GM18951 (cell line): ENCODE results near the gene ZNF654.
"Not testable (repeated sequence)": the region's sequence is repeated elsewhere in the genome, so short reads cannot be mapped to it uniquely, and the experiment has no call there.

ENCODE experiments used
- POLR2A ChIP-seq: IDR thresholded peaks from 4 replicates; pipeline ENCODE4 v1.6.1; 2011; ENCODE audit warnings: mild to moderate bottlenecking; ENCODE audit not compliant: insufficient read length, insufficient read depth; ENCODE audit errors: extremely low read depth
- in situ Hi-C: fragments of 300-500 bp; cut with MboI; formaldehyde crosslinking; loops from one replicate; pipeline ENCODE4 v1.12.0; 2022; ENCODE audit warnings: low sequenced_read_pairs, mixed read lengths, inconsistent platforms; ENCODE audit not compliant: unreplicated experiment

ZNF654 gene

DNA sequence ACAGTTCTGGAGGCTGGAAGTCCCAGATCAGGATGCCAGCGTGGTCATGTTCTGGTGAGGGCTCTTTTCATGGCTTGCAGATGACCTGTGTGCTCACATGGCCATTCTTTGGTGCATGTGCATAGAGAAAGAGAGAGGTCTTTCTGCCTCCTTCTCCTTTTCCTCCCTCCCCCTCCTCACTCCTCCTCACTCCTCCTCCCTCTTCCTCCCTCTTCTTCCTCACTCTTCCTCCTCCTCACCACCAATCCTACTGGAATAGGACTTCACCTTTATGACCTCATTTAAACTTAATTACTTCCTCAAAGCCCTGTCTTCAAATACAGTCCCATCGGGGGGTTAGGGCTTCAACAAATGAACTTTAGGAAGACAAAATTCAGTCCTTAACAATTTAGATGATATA is 23.8 kb downstream of the ZNF654 start:
- no peak for TF ChIP-seq POLR2A
- in situ Hi-C loops = no loop called here

DNA sequence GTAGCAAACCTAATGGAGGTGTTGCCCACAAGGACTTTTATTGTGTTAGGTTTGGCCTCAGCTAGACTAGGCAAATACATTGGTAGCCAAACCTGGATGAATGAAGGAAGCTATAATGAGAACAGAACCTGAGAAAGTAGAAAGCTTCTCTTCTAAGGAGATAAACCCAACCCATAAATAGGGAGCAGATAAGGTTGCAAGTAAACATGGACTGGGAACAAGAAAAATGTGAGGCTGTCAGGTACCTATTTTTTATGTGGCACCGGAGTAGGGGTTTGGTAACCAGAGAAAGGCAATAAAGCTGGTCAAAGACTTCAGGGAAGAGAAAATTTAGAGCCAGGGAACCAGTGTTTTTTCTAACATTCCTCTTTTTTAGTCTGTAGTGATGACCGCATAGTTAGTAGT is 25.0 kb downstream of the ZNF654 start:
- no peak for TF ChIP-seq POLR2A
- in situ Hi-C loops = no loop called here

DNA sequence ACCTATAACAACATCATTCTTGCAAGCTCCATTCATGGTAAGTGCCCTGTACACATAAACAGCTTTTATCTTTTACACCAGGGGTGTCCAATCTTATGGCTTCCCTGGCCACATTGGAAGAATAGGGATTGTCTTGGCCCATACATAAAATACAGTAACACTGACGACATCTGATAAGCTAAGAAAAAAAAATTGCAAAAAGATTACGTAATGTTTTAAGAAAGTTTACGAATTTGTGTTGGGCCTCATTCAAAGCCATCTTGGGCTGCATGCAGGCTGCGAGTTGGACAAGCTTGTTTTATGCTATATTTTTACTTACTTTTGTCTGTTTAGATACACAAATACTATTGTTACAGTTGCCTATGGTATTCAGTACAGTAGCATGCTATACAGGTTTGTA is 31.6 kb downstream of the ZNF654 start:
- in situ Hi-C loops = no loop called here

DNA sequence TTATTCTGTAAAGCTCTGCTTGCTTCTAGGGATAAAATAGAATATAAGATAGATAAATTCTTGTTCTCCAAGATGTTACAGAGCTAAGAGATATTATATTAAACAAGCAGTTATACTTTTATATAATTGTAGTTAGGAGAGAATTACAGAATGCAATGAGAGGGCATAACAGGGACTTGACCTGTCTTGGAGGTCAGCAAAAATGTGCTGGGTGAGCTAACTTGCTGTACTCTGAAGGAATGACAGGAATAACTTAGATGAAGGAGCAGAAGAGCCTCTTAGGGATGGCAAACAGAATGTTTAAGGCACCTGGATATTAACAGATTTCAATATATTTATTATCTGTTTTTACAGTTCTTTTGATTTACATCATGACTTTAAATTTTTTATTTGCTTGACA is 33.2 kb downstream of the ZNF654 start:
- TF ChIP-seq POLR2A = no peak
- in situ Hi-C loops = no loop called here

More for the DNA sequence above, 31.6 kb downstream of the ZNF654 start:
- no peak for TF ChIP-seq POLR2A

DNA sequence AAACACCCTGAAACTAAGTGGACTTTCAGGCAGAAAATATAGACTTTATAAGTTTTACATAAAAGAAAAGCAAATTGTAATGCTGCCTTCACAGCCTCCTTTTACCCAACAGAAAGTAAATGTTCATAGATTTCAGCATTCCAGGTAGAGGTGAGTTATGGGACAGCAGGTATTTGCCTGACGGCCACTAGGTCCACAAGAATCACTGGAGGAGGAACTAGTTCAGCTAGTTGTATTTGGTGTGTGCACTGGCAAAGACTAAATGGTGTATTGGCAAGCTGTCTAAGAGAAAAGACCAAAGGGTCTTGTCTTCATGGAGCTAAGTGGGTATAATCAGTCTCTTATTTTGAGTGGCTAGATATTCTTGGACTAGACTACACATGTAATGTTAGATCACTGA is 34.2 kb downstream of the ZNF654 start:
- in situ Hi-C loops = no loop called here
- TF ChIP-seq POLR2A = no peak

DNA sequence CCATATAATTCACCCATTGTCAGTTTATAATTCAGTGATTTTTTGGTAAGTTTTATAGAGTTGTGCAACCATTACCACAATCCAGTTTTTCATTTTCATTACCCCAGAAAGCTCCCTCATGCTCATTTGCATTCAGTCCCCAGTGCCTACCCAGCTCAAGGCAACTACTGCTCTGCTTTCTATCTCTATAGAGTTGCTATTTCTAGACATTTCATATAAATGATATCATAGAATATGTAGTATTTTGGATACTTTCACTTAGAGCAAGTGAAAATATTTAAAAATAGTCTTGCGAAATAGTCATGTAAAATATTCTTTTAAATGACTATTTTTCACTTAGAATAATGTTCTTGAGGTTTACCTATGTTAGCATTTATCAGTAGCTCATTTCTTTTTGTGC is 42.1 kb downstream of the ZNF654 start:
- TF ChIP-seq POLR2A = no peak
- in situ Hi-C loops = no loop called here

DNA sequence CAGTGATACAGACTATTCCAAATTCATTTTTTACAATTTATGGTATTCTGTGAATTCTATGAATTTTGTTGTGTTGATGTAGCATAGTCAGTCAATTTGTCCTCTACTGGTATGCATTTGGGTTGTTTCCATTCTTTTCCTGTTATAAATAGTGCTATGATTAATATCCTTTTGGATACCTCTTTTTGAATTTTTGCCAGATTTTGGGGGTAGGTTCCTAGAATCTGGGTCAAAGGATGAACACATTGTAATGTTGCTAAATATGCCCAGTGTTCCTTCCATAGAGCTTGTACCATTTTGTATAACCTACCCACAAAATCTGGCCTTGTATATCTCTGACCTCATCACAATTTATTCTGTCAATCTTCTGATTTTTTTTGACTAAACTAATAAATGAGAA is 46.3 kb downstream of the ZNF654 start:
- in situ Hi-C loops = no loop called here

DNA sequence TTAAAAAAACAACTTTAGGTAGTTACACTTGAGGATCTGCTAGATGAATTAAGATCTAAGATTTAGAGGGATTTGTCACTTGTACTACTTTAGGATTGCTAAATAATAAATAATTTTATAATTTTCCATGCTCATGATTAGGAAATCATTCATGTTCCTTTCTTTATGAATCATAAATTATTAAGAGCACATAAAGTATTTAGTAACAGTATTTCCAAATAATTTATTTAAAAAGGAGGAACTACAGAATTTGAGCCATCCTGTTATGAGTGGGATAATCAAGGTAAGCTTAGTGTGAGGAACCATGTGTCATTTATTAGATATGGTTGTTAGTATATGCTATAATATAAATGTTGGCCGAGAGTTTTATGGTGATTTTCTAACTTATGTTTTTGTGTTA is 53.2 kb downstream of the ZNF654 start:
- in situ Hi-C loops = no loop called here
- no peak for TF ChIP-seq POLR2A

More for the DNA sequence above, 46.3 kb downstream of the ZNF654 start:
- no peak for TF ChIP-seq POLR2A

DNA sequence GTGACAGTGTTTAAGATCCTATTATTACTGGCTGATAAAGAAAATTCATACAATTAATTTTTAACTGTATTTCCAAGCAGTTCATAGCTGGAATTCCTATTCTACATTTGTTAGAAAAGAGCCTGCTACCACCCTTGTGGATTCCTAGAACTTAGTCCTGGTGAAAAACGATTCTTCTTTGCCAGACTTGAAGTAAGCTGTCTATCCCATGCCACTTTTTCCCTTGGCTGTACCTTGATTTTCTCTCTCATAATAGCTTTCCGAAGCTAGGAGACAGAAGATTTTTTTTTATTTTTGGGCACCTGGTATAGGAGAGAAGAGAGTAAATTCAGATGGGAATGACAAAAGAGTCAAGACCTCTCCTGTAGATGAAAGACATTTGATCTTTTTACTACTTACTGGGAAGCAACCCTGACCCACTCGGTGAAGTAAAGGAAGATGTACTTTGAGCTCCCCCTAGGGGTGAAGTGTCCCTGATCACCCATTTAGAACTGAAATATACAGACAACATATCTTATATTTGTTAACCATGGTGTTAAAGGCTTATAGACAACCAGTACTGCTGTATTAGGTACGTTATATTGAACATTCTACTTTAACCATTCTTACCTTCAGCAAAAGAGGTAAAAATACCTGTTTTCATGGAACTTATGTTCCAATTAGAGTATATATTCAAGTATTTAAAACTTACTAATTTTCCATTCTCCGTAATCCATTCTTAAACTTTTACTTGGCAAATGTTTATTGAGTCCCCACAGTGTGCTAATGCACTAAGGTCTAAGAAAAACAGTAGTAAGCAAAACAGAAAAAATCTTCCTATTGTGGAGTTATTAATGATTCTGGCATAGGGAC is 54.5 kb downstream of the ZNF654 start:
- TF ChIP-seq POLR2A = no peak
- in situ Hi-C loops = no loop called here

DNA sequence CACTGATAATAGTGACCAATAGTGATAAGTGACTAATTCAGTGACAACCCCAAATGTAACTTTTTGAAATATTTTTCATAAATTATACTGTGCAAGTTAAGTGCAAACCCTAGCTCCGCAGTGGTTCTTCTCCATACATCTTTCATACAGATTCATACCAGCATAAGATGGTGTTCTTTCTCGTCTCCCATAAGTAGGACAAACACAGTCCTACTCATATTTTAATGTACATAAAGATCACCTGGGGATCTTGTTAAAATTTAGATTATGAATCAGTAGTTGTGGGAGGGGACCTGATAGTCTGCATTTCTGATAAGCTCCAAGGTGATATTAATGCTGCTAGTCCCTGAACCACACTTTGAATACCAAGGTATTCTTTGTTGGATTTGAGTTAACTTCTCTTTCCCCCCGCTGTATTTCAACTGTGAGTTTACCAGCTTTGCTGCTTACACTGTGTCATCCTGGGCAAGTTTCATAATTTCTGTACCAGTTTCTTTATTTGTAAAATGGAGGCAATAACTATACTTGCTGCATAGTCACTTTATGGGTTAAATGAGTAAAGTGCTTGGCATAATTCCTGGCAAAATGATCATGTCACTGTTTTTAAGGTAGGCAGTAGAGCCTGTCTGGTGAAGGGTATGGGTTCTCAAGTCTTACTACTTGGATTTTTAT is 56.0 kb downstream of the ZNF654 start:
- TF ChIP-seq POLR2A = no peak
- in situ Hi-C loops = no loop called here

DNA sequence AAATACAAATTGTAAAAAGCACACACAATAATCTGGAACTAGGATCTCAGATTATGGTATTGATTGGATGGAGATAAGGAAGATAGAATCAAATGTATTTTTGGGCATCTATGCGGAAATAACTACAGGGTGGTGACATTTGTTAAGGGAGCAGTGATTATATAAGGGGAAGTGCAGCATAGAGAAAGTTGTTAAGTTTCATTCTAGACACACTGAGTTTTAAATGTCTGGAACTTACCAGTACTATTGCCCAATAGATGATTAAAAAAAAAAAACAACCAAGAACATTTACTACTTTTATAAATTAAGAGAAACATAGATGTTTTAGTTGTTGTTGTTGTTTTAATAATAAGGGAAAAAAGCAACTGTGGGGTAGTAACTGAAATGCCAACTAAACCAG is 58.6 kb downstream of the ZNF654 start:
- in situ Hi-C loops = no loop called here
- no peak for TF ChIP-seq POLR2A

DNA sequence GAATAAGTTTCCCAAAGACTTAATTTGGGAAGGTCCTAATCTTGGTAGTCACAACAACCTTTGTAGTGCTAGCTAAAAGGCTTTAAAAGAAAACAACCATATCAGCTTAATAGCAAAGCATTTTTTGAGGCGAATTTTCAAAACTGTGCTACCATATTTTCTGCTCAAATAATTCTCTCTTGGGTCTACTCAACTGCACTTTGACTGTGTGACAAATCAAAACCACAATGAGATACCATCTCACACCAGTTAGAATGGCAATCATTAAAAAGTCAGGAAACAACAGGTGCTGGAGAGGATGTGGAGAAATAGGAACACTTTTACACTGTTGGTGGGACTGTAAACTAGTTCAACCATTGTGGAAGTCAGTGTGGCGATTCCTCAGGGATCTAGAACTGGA is 59.5 kb downstream of the ZNF654 start:
- in situ Hi-C loops = not testable (repeated sequence)

DNA sequence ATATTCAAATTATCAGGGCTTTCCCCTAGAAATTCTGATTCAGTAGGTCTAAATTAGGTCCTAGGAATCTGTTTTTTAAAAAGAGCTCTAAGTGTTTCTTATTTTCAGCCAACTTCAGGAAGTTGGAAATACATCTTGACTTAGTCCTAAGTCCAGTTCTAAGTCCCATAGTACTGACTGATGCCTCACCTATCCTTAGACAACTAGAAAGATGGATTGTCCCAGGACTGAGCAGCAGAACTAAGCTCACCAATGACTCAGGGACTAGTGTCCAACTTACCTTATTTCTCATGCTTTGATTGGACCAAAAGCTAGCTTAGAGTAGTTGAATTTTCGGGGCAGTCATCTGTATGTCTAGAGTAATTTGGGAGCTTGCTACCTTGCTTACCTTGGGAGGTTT is 64.5 kb downstream of the ZNF654 start:
- no peak for TF ChIP-seq POLR2A
- in situ Hi-C loops = no loop called here

DNA sequence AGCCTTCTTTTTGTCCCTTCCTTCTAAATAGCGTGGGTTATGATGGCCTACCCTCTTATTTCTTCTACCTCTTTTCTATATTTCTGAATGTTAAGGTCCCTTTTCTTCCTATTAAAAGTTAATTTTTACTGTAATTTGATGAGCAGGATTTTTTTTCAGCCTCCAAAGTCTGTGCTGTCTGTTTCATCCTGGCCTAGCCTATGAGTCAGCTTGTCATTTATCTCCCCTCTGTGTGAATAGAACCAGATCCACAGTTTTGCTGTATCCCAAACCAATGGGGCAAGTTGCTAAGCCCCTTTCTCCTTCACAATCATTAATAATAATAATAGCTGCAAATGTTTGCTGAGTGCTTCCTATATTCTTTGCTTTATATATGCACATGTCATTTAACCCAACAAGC is 72.6 kb downstream of the ZNF654 start:
- no peak for TF ChIP-seq POLR2A
- in situ Hi-C loops = no loop called here
